GOT3 (cell line): ENCODE measurements around the gene EIF4A2.
"Not testable (repeated sequence)": the region's sequence is repeated elsewhere in the genome, so short reads cannot be mapped to it uniquely, and the experiment has no call there.

ENCODE experiments used
- DNase-seq: peaks from one replicate; lab custom pipeline; 2025; ENCODE audit warnings: mixed read lengths; lab: John Stamatoyannopoulos, UW

The EIF4A2 gene

DNA sequence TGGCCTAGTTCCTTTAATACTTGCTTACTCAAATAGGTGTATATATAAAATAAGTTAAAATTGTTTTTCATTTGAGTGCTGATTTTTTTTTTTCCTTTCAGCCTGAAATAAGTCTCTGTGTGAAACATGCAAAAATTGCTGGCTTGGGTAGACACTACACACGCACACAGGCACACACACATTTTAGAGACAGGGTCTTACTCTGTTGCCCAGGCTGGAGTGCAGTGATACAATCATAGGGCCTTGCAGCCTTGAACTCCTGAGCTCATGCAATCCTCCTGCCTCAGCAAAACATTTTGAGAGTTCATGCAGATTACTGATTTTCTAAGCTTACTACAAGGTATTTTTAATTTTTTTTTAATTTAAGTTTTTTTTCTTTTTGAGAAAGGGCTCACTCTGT is 35.6 kb downstream of the EIF4A2 start:
- DNase-seq: no peak

- no peak for DNase-seq
These were observed 38.3 kb downstream of the EIF4A2 start for GRCh38 chr3:186821429-186822387.

DNA sequence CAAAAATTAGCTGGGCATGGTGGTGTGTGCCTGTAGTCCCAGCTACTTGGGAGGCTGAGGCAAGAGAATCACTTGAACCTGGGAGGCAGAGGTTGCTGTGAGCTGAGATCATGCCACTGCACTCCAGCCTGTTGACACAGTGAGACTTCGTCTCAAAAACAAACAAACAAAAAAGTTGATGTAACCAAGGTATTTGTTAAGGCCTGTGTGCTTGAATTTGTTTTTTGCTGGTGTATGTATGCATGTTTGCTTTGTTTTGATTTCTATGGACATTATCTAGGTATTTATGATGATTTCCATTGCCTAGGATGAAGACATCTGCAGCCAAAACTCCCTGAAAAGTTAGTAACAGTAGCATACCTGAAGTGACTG is 39.0 kb downstream of the EIF4A2 start:
- DNase-seq: not testable (repeated sequence)

DNA sequence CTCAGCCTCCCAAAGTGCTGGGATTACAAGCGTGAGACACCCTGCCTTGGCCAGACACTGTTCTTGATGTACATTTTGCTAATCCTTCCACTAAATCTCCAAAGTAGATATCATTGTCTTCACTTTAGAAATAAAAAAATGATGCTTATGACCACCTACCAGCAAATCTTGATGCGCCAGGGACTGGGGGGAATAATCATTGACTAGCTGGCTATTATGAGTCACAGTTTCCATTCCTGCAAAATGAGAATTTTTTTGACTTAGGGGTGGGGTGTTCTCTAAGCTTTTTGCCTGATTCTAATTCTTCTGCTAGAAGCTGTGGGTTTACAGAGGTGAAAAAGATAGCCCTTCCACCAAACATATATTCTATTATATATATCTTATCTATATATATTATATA is 40.0 kb downstream of the EIF4A2 start:
- no peak for DNase-seq

DNA sequence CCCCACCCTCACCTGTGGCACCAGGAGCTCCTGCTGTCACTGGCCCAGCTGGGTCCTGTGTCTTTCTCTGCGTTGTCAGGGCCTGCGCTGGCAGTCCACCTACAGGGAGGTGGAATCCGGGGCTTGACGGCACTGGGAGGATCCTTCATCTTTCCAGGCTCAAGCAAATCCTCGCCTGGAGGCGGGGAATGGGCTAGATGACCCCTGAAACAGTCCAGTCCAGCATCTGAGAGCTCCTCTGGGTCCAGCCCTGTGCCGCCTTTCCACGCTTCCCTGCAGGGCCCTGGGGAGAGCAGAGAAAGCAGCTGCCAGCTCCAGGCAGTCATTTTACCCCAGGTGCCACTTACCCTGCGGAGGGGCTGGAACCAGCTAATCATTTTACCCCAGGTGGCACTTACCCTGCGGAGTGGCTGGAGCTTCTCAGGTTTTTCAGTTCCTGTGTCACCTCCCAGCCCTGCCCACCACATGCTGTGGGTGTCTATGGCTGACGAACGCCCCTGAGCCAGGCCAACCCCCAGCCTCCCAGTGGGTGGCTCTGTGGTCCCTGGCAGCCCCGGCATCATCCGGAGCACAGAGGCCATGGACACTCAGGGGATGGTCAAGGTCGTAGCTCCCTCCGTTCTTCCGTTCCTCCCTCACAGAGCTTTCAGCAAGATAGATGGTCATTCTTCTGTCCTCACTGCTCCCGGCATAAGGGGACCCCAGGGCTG is 41.2 kb downstream of the EIF4A2 start:
- no peak for DNase-seq

GRCh38 chr3:186825294-186825821 is 42.0 kb downstream of the EIF4A2 start:
- no peak for DNase-seq

- no peak for DNase-seq
These were observed 42.6 kb downstream of the EIF4A2 start for GRCh38 chr3:186825872-186826409.

- no peak for DNase-seq
These were observed 43.1 kb downstream of the EIF4A2 start for GRCh38 chr3:186826410-186826975.

GRCh38 chr3:186826976-186827857 is 43.8 kb downstream of the EIF4A2 start:
- DNase-seq: peak; percentile 57

DNA sequence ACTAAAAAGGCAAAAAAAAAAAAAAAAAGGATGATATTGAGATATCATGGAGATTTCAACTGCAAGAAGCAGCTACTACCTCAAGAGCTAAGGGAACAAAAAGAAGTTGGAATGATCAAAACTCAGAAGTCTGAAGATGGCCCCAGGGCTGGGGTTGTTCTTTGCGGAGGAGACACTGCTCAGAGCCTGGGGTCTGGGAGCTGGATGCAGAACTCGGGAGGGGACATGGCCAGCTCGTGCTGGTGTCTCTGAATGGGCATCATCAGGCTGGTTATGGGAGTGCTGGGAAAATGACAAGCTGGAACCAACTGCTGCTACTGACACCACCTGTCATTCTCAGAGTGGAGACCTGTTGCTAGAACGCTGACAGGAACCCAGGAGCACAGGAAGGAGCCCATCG is 45.0 kb downstream of the EIF4A2 start:
- DNase-seq: no peak

DNA sequence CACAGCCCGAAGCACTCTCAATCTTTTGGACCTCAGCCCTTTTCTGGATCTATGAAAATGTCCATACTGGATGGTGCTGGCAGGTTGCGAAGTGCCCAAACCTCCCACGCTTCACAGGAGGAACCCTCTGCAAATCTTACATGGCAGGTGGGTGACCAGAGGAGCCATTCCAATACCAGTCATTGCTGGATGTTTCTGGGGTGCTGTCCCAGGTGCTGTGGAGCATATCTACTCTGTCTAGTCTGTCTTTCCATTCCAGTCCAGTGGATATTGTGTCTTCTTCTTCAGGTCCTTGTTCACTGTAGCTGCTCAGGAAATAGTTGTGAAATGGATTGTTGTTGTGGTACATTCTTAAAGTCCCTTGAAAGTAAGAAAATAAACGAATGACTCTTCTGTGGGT is 48.4 kb downstream of the EIF4A2 start:
- DNase-seq: no peak

DNA sequence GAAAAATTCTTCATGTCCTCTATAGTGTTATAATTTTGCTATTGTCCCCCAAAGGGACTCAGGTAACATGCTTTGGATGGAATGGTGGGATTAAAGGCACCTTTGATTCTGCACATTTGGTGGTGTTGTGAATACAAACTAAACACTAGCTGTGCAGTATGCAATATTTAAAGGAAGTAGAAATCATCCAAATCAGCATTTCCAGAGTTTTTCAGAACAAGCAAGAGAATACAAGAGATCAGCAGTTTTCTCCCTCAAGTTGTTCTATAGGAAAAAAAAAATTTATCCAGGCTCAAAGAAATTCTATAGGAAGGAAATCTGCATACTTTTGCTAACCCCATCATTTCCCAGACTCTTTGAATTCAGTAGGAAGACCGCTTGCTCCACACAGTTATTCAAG is 48.9 kb downstream of the EIF4A2 start:
- DNase-seq: no peak
